Measurements from ENCODE around the gene RIPOR3. TPM values are rescaled to one million over a fixed set of nuclear protein-coding genes. Genes with fewer than 3 reads are reported as not detected.

RIPOR3 gene
- total RNA-seq, 1 experiment from 2014 or later = 0.46 TPM

- Mint-ChIP-seq H3K4me1 (peaks cover 16 to 23% of the 10 kb centered on the region in 2 experiments), H3K27me3 (ENCODE audit: low read depth) (peaks cover 2% of the 10 kb centered on the region), H3K9me3 (no peaks in the 10 kb centered on the region), H3K36me3 (ENCODE audit: insufficient read depth in 1 of 3, low read depth in 3 of 3) (no peaks in the 10 kb centered on the region), H3K27ac (no peak overlapping the region), H3K4me3 (no peak overlapping the region)
- Histone ChIP-seq H3K14ac (ENCODE audit: insufficient read depth, low read length) (no peak overlapping the region), H3K79me2 (ENCODE audit: insufficient read depth, low read length) (no peaks in the 10 kb centered on the region), H3K27me3 (ENCODE audit: insufficient read depth, low read length) (no peaks in the 10 kb centered on the region; the same call in 1 of the 2 replicates), H3K4me1 (ENCODE audit: insufficient read depth, low read length) (no peaks in the 10 kb centered on the region; the same call in 1 of the 2 replicates), H2BK5ac (ENCODE audit: insufficient read length, low read length) (no peak overlapping the region), H3K27ac (ENCODE audit: insufficient read length, low read depth, low read length) (no peak overlapping the region), H3K23me2 (ENCODE audit: insufficient read length, low read depth, low read length, poor library complexity, severe bottlenecking) (no peaks in the 10 kb centered on the region), H4K20me1 (ENCODE audit: control insufficient read depth, insufficient read depth, insufficient read length) (no peaks in the 10 kb centered on the region), H4K5ac (ENCODE audit: insufficient read length, low read depth, low read length) (no peak overlapping the region), H2AK5ac (ENCODE audit: insufficient read length, low read length) (no peak overlapping the region), H3K79me1 (ENCODE audit: insufficient read depth, low read depth, low read length, poor library complexity, severe bottlenecking) (no peaks in the 10 kb centered on the region), H4K91ac (ENCODE audit: insufficient read length, low read depth, low read length) (no peak overlapping the region), H3K4ac (ENCODE audit: low read depth, low read length) (no peak overlapping the region), H3T11ph (ENCODE audit: low read length) (no peak overlapping the region), H3K9me3 (ENCODE audit: control insufficient read depth, low read depth, low read length) (no peaks in the 10 kb centered on the region), H3K18ac (ENCODE audit: insufficient read length, low read depth, low read length) (no peak overlapping the region), H2BK15ac (ENCODE audit: low read depth, low read length) (no peak overlapping the region), H3K56ac (ENCODE audit: insufficient read length, low read depth, low read length) (no peak overlapping the region), H2BK20ac (ENCODE audit: low read depth, low read length, poor library complexity, severe bottlenecking) (no peak overlapping the region), H3K9ac (ENCODE audit: extremely low read depth, insufficient read length, low read length) (no peak overlapping the region), H2BK120ac (ENCODE audit: low read depth, low read length, poor library complexity, severe bottlenecking) (no peak overlapping the region), H3K4me2 (ENCODE audit: insufficient read depth, insufficient read length, low read length) (no peak overlapping the region), H2BK12ac (ENCODE audit: insufficient read length, low read depth, low read length) (no peak overlapping the region), H3K23ac (ENCODE audit: insufficient read length, low read depth, low read length) (no peak overlapping the region), H2AFZ (ENCODE audit: low read length) (no peak overlapping the region), H4K8ac (replicated peaks; ENCODE audit: insufficient read length, low read depth, low read length) (no peak overlapping the region)
- no peak for DNase-seq
- no peak for TF ChIP-seq CTCF (conservative IDR thresholded peaks at IDR 0.05)
- no CpG with 5 or more reads among the region's 9 CpGs for whole genome bisulfite sequencing (ENCODE audit: extremely low coverage, insufficient read length, low lambda C conversion rate)
Observed at GRCh38 chr20:50710492-50711063, 19.2 kb upstream of the RIPOR3 start.
